K562 (cell line): ENCODE data around the gene CRPPA. TPM values are rescaled to one million over a fixed set of nuclear protein-coding genes. Genes with fewer than 3 reads are reported as not detected.
A peak's percentile ranks its signal among the peaks of the same experiment; 100 is the strongest.

Source experiments
- ATAC-seq: fragments of 200-7000 bp; cut with Tn5 transposase; 3 replicates; pipeline ENCODE4 v1.9.1; 2020; ENCODE audit warnings: moderate library complexity
- BruUV-seq: library from RNA; stranded (reverse); fragments of 400-500 nt; replicated peaks from 2 replicates; lab custom pipeline; 2021; lab: Mats Ljungman, UMichigan
- CTCF ChIA-PET: fragments of 300-600 bp; formaldehyde crosslinking; extraction: SDS; loops from one replicate; lab custom pipeline; 2021; ENCODE audit warnings: low intra/inter-chr PET ratio; lab: Yijun Ruan, JAX
- POLR2A ChIA-PET: fragments of 300-600, 350-650 bp; sonication (Branson Sonifier 250); formaldehyde crosslinking; extraction: SDS; loops from one replicate; lab custom pipeline; 2021; ENCODE audit warnings: antibody characterized with exemption, inconsistent platforms; lab: Yijun Ruan, JAX
- DNase-seq, 4 experiments: peaks; one replicate each; pipeline versions ENCODE4 v3.0.0 to v3.0.0-alpha.2; 2011 to 2018; ENCODE audit warnings: low spot score in 3 of 4, mixed read lengths in 3 of 4; ENCODE audit errors: extremely low read depth in 1 of 4
- FAIRE-seq: peaks from 2 replicates; lab custom pipeline; 2011; peaks lifted over from hg19 to GRCh38; lab: Jason Lieb, UNC
- H2AFZ ChIP-seq: 2 replicates; pipeline ENCODE4 v1.6.0; 2011; ENCODE audit warnings: low read depth, low read length, control low read depth, inconsistent platforms
- H3K27ac ChIP-seq: fragments of 200-600 bp; 3 replicates; pipeline ENCODE4 v1.8.0; 2011; ENCODE audit warnings: low read depth, mild to moderate bottlenecking, control low read depth, inconsistent platforms, low read length, moderate library complexity, mixed read lengths; ENCODE audit errors: extremely low read depth
- H3K27me3 ChIP-seq, 2 experiments: fragments of 300-600 bp in 1 of 2; 2 replicates in 1 of 2; 3 replicates in 1 of 2; pipeline versions ENCODE4 v1.6.0 to v1.8.0; 2011; ENCODE audit warnings: inconsistent platforms in 2 of 2, low read length in 2 of 2, mild to moderate bottlenecking in 1 of 2, mixed read lengths in 1 of 2, moderate library complexity in 1 of 2; ENCODE audit not compliant: control insufficient read depth in 2 of 2, insufficient read depth in 2 of 2
- H3K36me3 ChIP-seq: fragments of 300-600 bp; 3 replicates; pipeline ENCODE4 v1.8.0; 2011; ENCODE audit warnings: mild to moderate bottlenecking, low read length, inconsistent platforms; ENCODE audit not compliant: control insufficient read depth, insufficient read depth
- H3K4me1 ChIP-seq, 2 experiments: fragments of 200-600 bp in 1 of 2; replicated peaks in 1 of 2; 2 replicates in 1 of 2; 3 replicates in 1 of 2; pipeline versions ENCODE4 v1.5.1 to v1.8.0; 2011; ENCODE audit warnings: inconsistent platforms in 2 of 2, low read length in 2 of 2, mild to moderate bottlenecking in 1 of 2, mixed read lengths in 1 of 2, moderate library complexity in 1 of 2; ENCODE audit not compliant: control insufficient read depth in 2 of 2, insufficient read depth in 2 of 2
- H3K4me2 ChIP-seq: 2 replicates; pipeline ENCODE4 v1.6.1; 2011; ENCODE audit warnings: low read length, control low read depth, inconsistent platforms, mixed read lengths; ENCODE audit not compliant: insufficient read depth
- H3K4me3 ChIP-seq: fragments of 200-600 bp; sonication (generic), shearing (Covaris generic); 2 replicates; pipeline ENCODE4 v1.5.1; 2016; ENCODE audit warnings: control low read depth, inconsistent platforms
- H3K79me2 ChIP-seq: fragments of 200-600 bp; 3 replicates; pipeline ENCODE4 v1.8.0; 2011; ENCODE audit warnings: low read length, inconsistent platforms; ENCODE audit not compliant: control insufficient read depth, insufficient read depth
- H3K9ac ChIP-seq, 2 experiments: 2 replicates each; pipeline versions ENCODE4 v1.6.0 to v1.6.1; 2011; ENCODE audit warnings: low read depth in 2 of 2, low read length in 2 of 2, control low read depth in 1 of 2, inconsistent platforms in 1 of 2, mild to moderate bottlenecking in 1 of 2, mixed read lengths in 1 of 2; ENCODE audit not compliant: insufficient read depth in 1 of 2
- H3K9me1 ChIP-seq: one replicate; pipeline ENCODE4 v1.6.0; 2011; ENCODE audit warnings: inconsistent platforms, mild to moderate bottlenecking, low read length, moderate library complexity; ENCODE audit not compliant: control insufficient read depth, insufficient read depth
- H3K9me3 ChIP-seq: replicated peaks from 2 replicates; pipeline ENCODE4 v1.5.1; 2011; ENCODE audit warnings: low read depth, low read length, inconsistent platforms; ENCODE audit not compliant: control insufficient read depth, insufficient read depth
- H4K20me1 ChIP-seq: replicated peaks from 2 replicates; pipeline ENCODE4 v1.6.1; 2011; ENCODE audit warnings: low read length, inconsistent platforms, mixed read lengths; ENCODE audit not compliant: control insufficient read depth, insufficient read depth
- GTF2A2 ChIP-seq: IDR thresholded peaks from 2 replicates; pipeline ENCODE4 v1.6.1; 2016; ENCODE audit warnings: mild to moderate bottlenecking, missing genetic modification characterization, missing compliant biosample characterization
- JUNB ChIP-seq: fragments of 450-650 bp; formaldehyde crosslinking; conservative IDR thresholded peaks from 2 replicates; pipeline ENCODE4 v1.4.0; 2020; ENCODE audit warnings: mild to moderate bottlenecking
- MGA ChIP-seq: fragments of 450-650 bp; IDR thresholded peaks from 2 replicates; pipeline ENCODE4 v1.6.1; 2016; ENCODE audit warnings: mild to moderate bottlenecking, moderate library complexity
- NFIX ChIP-seq: fragments of 250-450 bp; sonication (Bioruptor Pico); IDR thresholded peaks from 2 replicates; pipeline ENCODE4 v1.4.0; 2020; ENCODE audit warnings: low read depth, mild to moderate bottlenecking, moderate library complexity
- PHTF2 ChIP-seq: fragments of 250-450 bp; sonication (Bioruptor Pico); IDR thresholded peaks from 2 replicates; pipeline ENCODE4 v1.5.0; 2021; ENCODE audit warnings: mild to moderate bottlenecking
- RBM39 ChIP-seq: fragments of 200-400 bp; formaldehyde crosslinking; optimal IDR thresholded peaks from 2 replicates; pipeline ENCODE3; 2018; ENCODE audit warnings: low read depth, low read length
- STAT5A ChIP-seq: IDR thresholded peaks from 2 replicates; pipeline ENCODE4 v1.6.1; 2012; ENCODE audit warnings: low read length, inconsistent platforms, borderline replicate concordance
- WGBS: fragments of 100-300 bp; shearing (Covaris generic); methylation state at CpG from one replicate; pipeline ENCODE4 v1.1.6; 2016; ENCODE audit warnings: low coverage, mixed read lengths; ENCODE audit not compliant: insufficient coverage; ENCODE audit errors: missing lambda C conversion rate; 5-methylcytosine and 5-hydroxymethylcytosine counted together
- in situ Hi-C: fragments of 300-500 bp; cut with MboI; formaldehyde crosslinking; loops from 4 replicates; pipeline ENCODE4 v1.15.0; 2018; ENCODE audit warnings: inconsistent platforms, mixed read lengths
- intact Hi-C: fragments of 100-400 bp; cut with micrococcal nuclease; formaldehyde crosslinking; loops from 2 replicates; pipeline ENCODE4 v1.14.2; 2022
- polyA plus RNA-seq, 8 experiments: library from polyadenylated mRNA; depleted of rRNA in 4 of 8; stranded (reverse) in 5 of 8; unstranded in 3 of 8; fragments of >200 nt; fragmentation: Nextera tagmentation in 2 of 8; fragmentation: Illumina TruSeq in 1 of 8; extraction: Ambion mirVana in 2 of 8; extraction: Trizol in 1 of 8; gene quantifications; 2 replicates each; pipeline versions ENCODE4 v1.2.1 to v1.2.3, GENCODE V29; 2011 to 2014; ENCODE audit warnings: inconsistent platforms in 1 of 8, missing spikeins in 1 of 8
- total RNA-seq, 7 experiments: library from RNA; depleted of rRNA in 6 of 7; stranded (reverse); fragments of >200 nt in 6 of 7; fragmentation: Illumina TruSeq in 2 of 7; extraction: Trizol in 2 of 7; gene quantifications; 2 replicates each; pipeline versions ENCODE4 v1.2.1 to v1.2.3, GENCODE V29; 2011 to 2021; ENCODE audit warnings: low replicate concordance in 1 of 7
- TF ChIP-seq, protein P1 (sequence below): IDR thresholded peaks from 2 replicates; pipeline ENCODE4 v1.6.1; 2011; ENCODE audit not compliant: insufficient read length; ENCODE audit errors: extremely low read depth

Gene CRPPA
- total and polyA plus RNA-seq, 9 of the 15 experiments (the other 6 are each of a cell fraction or from before 2014, with no cell fraction given): 3.9 to 14.4 (median 7.8) TPM

GRCh38 chr7:16419859-16420258 lies 1.5 kb downstream of the CRPPA start:
- POLR2A ChIA-PET: interaction anchor here (0.5 to 3.3 kb wide), 14 partner anchors 9 to 333 kb away, joined by 3 to 24 read pairs (median 4); partner anchors contain the start of gene SOSTDC1
- H3K4me3 ChIP-seq: peak overlapping the region; percentile 66
- no peaks in the 10 kb centered on the region; the same call in 2 of the 3 replicates for H3K36me3 ChIP-seq
- FAIRE-seq: peak; percentile 52
- CTCF ChIA-PET: no interaction called here
- ATAC-seq: peak; percentile 7
- BruUV-seq: TSS peak; percentile 47
- peak overlapping the region; percentile 97 for H3K27ac ChIP-seq
- no peaks in the 10 kb centered on the region for H4K20me1 ChIP-seq
- DNase-seq: peak in 2 of 4 experiments; percentile 23 to 57
- H3K9me3 ChIP-seq: no peaks in the 10 kb centered on the region; the same call in 1 of the 2 replicates
- peaks cover 73% of the 10 kb centered on the region for H3K79me2 ChIP-seq
- peak overlapping the region; percentile 97 for H2AFZ ChIP-seq
- no peaks in the 10 kb centered on the region for H3K9me1 ChIP-seq
- intact Hi-C loops (loop anchor here (1.0 to 10.0 kb wide), 3 partner anchors 152 to 335 kb away; partner anchors contain the start of genes ANKMY2, BZW2 and TSPAN13), in situ Hi-C loops (loop anchor here (5.0 kb wide), 1 partner anchor 153 kb away; no protein-coding TSS in a partner anchor)
- peak overlapping the region; percentile 89 to 95; a peak in 3 of 4 replicates for H3K9ac ChIP-seq
- H3K4me1 ChIP-seq: peaks cover 23 to 53% of the 10 kb centered on the region in 2 experiments
- H3K4me2 ChIP-seq: peak overlapping the region; percentile 95
- H3K27me3 ChIP-seq: no peaks in the 10 kb centered on the region
- 1% methylated on average over 10 of the region's 10 CpGs for WGBS
- TF ChIP-seq GTF2A2 (tag): no peak
- TF ChIP-seq MGA: 0 out of 2 replicates have a peak, but pooled peaks have one; percentile 8
- no peak for TF ChIP-seq RBM39
- no peak for TF ChIP-seq NFIX (CRISPR knock-in tag)
- TF ChIP-seq JUNB: no peak
- TF ChIP-seq, protein P1, sequence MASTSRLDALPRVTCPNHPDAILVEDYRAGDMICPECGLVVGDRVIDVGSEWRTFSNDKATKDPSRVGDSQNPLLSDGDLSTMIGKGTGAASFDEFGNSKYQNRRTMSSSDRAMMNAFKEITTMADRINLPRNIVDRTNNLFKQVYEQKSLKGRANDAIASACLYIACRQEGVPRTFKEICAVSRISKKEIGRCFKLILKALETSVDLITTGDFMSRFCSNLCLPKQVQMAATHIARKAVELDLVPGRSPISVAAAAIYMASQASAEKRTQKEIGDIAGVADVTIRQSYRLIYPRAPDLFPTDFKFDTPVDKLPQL: no peak
- TF ChIP-seq STAT5A: no peak
- TF ChIP-seq PHTF2: peak; percentile 57; the same call in 1 of the 2 replicates
